GM23338 (cell line): Measurements from ENCODE around the gene ZNF366. TPM values are rescaled to one million over a fixed set of nuclear protein-coding genes. Genes with fewer than 3 reads are reported as not detected.

Source experiments
- ATAC-seq: fragments of 200-7000 bp; cut with Tn5 transposase; 3 replicates; pipeline ENCODE4 v1.9.1; 2020
- DNase-seq: peaks from one replicate; pipeline ENCODE4 v3.0.0-alpha.2; 2015; ENCODE audit warnings: low spot score
- H2AFZ ChIP-seq: fragments of 200-600 bp; sonication (generic); 2 replicates; pipeline ENCODE4 v1.8.0; 2016; ENCODE audit warnings: antibody characterized with exemption, mild to moderate bottlenecking, moderate library complexity
- H3F3A ChIP-seq: fragments of 200-600 bp; sonication (generic); replicated peaks from 2 replicates; pipeline ENCODE4 v1.8.0; 2017; ENCODE audit warnings: antibody characterized with exemption, mixed run types, low read depth
- H3K27ac ChIP-seq: fragments of 200-600 bp; sonication (generic); 2 replicates; pipeline ENCODE4 v1.6.1; 2016; ENCODE audit warnings: low read depth
- H3K27me3 ChIP-seq: fragments of 200-600 bp; sonication (generic); 2 replicates; pipeline ENCODE4 v1.8.0; 2016; ENCODE audit warnings: mild to moderate bottlenecking, mixed run types, moderate library complexity; ENCODE audit not compliant: insufficient read depth
- H3K36me3 ChIP-seq: fragments of 200-600 bp; sonication (generic); 2 replicates; pipeline ENCODE4 v1.8.0; 2016; ENCODE audit warnings: mild to moderate bottlenecking; ENCODE audit not compliant: insufficient read depth
- H3K4me1 ChIP-seq: fragments of 200-600 bp; sonication (generic); 2 replicates; pipeline ENCODE4 v1.8.0; 2016; ENCODE audit warnings: mild to moderate bottlenecking, moderate library complexity; ENCODE audit not compliant: insufficient read depth
- H3K4me2 ChIP-seq: fragments of 200-600 bp; sonication (generic); 2 replicates; pipeline ENCODE4 v1.7.1; 2017; ENCODE audit warnings: mixed run types
- H3K4me3 ChIP-seq: fragments of 200-600 bp; sonication (generic); 2 replicates; pipeline ENCODE4 v1.6.1; 2016; ENCODE audit warnings: mixed run types
- H3K79me2 ChIP-seq: fragments of 200-600 bp; sonication (generic); replicated peaks from 2 replicates; pipeline ENCODE4 v1.8.0; 2017; ENCODE audit warnings: mild to moderate bottlenecking; ENCODE audit not compliant: insufficient read depth
- H3K9me2 ChIP-seq: fragments of 200-600 bp; sonication (generic); 2 replicates; pipeline ENCODE4 v1.8.0; 2017; ENCODE audit not compliant: insufficient read depth
- H4K20me1 ChIP-seq: fragments of 200-600 bp; sonication (generic); replicated peaks from 2 replicates; pipeline ENCODE4 v1.8.0; 2017; ENCODE audit warnings: mild to moderate bottlenecking; ENCODE audit not compliant: insufficient read depth
- H3K27ac Mint-ChIP-seq: 2 replicates; pipeline ENCODE4 v1.8.0; 2020; ENCODE audit warnings: inconsistent platforms, mild to moderate bottlenecking, moderate library complexity, mixed read lengths
- H3K27me3 Mint-ChIP-seq: 3 replicates; pipeline ENCODE4 v1.8.0; 2022; ENCODE audit warnings: low read depth, mild to moderate bottlenecking, moderate library complexity, mixed read lengths, inconsistent platforms; ENCODE audit not compliant: insufficient read depth, poor library complexity
- H3K36me3 Mint-ChIP-seq: 3 replicates; pipeline ENCODE4 v1.8.0; 2021; ENCODE audit warnings: low read depth, mild to moderate bottlenecking, inconsistent platforms, moderate library complexity, mixed read lengths
- H3K4me1 Mint-ChIP-seq: 3 replicates; pipeline ENCODE4 v1.8.0; 2020; ENCODE audit warnings: mild to moderate bottlenecking, inconsistent platforms, mixed read lengths
- H3K4me3 Mint-ChIP-seq: 3 replicates; pipeline ENCODE4 v1.8.0; 2021; ENCODE audit warnings: moderate library complexity, mild to moderate bottlenecking, inconsistent platforms, mixed read lengths
- H3K9me3 Mint-ChIP-seq: 3 replicates; pipeline ENCODE4 v1.8.0; 2020; ENCODE audit warnings: moderate library complexity, mild to moderate bottlenecking, inconsistent platforms, mixed read lengths
- CREB1 ChIP-seq: fragments of 250-450 bp; sonication (Bioruptor Pico); IDR thresholded peaks from 2 replicates; pipeline ENCODE4 v1.5.0; 2020; ENCODE audit warnings: low read depth, mild to moderate bottlenecking, moderate library complexity
- EZH2 ChIP-seq: fragments of 200-600 bp; sonication (generic); IDR thresholded peaks from one replicate; pipeline ENCODE4 v1.8.0; 2017; ENCODE audit warnings: antibody characterized with exemption, mild to moderate bottlenecking, low read depth; ENCODE audit not compliant: unreplicated experiment
- EZH2phosphoT487 ChIP-seq: fragments of 200-600 bp; sonication (generic); IDR thresholded peaks from one replicate; pipeline ENCODE4 v1.8.1; 2018; ENCODE audit warnings: antibody characterized with exemption; ENCODE audit not compliant: unreplicated experiment
- JUNB ChIP-seq: IDR thresholded peaks from one replicate; pipeline ENCODE4 v1.6.1; 2016; ENCODE audit warnings: antibody characterized with exemption; ENCODE audit not compliant: unreplicated experiment
- ZNF331 ChIP-seq: fragments of 250-450 bp; sonication (Bioruptor Pico); IDR thresholded peaks from 2 replicates; pipeline ENCODE4 v1.5.0; 2020; ENCODE audit warnings: low read depth, mild to moderate bottlenecking, moderate library complexity
- polyA plus RNA-seq: library from polyadenylated mRNA; unstranded; fragments of >200 nt; fragmentation: Nextera tagmentation; extraction: Ambion mirVana; gene quantifications from 2 replicates; pipeline ENCODE4 v1.2.1, GENCODE V29; 2016
- total RNA-seq: library from RNA; depleted of rRNA; stranded (reverse); fragments of >200 nt; shearing (Covaris generic); gene quantifications from 2 replicates; pipeline ENCODE4 v1.2.3, GENCODE V29; 2014
- TF ChIP-seq, protein P1 (sequence below): IDR thresholded peaks from one replicate; pipeline ENCODE4 v1.6.1; 2018; ENCODE audit warnings: antibody characterized with exemption; ENCODE audit not compliant: unreplicated experiment
- TF ChIP-seq, protein P2 (sequence below), 2 experiments: fragments of 200-600 bp in 1 of 2; sonication (generic) in 1 of 2; conservative IDR thresholded peaks; 2 replicates each; pipeline versions ENCODE4 v1.5.1 to v1.6.1; 2016 to 2017; ENCODE audit warnings: antibody characterized with exemption in 2 of 2, low read depth in 2 of 2, mild to moderate bottlenecking in 2 of 2, moderate library complexity in 1 of 2

The ZNF366 gene
- total and polyA plus RNA-seq, 2 experiments from 2014 or later = not detected

DNA sequence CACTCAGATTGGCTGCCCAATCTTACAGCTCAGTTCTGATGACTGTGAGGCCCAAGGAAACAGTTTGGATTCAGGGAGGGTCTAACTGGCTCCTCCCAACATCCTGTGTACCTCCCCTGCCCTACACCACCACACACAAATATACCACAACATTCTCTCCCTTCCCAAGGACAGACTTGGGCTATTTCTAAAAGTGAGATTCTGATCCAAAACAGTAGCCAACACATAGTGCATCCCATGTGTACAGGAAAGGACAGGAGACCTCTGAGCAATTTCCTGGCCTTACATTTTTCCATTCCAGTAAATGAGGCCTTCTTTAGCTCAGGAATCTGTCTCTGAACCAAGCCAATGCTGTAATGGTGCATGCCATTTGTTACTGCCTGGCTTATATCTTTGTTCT, 20.8 kb downstream of the ZNF366 start (continued):
- TF ChIP-seq, protein P1, sequence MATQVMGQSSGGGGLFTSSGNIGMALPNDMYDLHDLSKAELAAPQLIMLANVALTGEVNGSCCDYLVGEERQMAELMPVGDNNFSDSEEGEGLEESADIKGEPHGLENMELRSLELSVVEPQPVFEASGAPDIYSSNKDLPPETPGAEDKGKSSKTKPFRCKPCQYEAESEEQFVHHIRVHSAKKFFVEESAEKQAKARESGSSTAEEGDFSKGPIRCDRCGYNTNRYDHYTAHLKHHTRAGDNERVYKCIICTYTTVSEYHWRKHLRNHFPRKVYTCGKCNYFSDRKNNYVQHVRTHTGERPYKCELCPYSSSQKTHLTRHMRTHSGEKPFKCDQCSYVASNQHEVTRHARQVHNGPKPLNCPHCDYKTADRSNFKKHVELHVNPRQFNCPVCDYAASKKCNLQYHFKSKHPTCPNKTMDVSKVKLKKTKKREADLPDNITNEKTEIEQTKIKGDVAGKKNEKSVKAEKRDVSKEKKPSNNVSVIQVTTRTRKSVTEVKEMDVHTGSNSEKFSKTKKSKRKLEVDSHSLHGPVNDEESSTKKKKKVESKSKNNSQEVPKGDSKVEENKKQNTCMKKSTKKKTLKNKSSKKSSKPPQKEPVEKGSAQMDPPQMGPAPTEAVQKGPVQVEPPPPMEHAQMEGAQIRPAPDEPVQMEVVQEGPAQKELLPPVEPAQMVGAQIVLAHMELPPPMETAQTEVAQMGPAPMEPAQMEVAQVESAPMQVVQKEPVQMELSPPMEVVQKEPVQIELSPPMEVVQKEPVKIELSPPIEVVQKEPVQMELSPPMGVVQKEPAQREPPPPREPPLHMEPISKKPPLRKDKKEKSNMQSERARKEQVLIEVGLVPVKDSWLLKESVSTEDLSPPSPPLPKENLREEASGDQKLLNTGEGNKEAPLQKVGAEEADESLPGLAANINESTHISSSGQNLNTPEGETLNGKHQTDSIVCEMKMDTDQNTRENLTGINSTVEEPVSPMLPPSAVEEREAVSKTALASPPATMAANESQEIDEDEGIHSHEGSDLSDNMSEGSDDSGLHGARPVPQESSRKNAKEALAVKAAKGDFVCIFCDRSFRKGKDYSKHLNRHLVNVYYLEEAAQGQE = no peak
- TF ChIP-seq EZH2phosphoT487 = no peak
- TF ChIP-seq, protein P2, sequence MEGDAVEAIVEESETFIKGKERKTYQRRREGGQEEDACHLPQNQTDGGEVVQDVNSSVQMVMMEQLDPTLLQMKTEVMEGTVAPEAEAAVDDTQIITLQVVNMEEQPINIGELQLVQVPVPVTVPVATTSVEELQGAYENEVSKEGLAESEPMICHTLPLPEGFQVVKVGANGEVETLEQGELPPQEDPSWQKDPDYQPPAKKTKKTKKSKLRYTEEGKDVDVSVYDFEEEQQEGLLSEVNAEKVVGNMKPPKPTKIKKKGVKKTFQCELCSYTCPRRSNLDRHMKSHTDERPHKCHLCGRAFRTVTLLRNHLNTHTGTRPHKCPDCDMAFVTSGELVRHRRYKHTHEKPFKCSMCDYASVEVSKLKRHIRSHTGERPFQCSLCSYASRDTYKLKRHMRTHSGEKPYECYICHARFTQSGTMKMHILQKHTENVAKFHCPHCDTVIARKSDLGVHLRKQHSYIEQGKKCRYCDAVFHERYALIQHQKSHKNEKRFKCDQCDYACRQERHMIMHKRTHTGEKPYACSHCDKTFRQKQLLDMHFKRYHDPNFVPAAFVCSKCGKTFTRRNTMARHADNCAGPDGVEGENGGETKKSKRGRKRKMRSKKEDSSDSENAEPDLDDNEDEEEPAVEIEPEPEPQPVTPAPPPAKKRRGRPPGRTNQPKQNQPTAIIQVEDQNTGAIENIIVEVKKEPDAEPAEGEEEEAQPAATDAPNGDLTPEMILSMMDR (conservative IDR thresholded peaks at IDR 0.05; ENCODE audit: low read depth in 2 of 2) = no peak

DNA sequence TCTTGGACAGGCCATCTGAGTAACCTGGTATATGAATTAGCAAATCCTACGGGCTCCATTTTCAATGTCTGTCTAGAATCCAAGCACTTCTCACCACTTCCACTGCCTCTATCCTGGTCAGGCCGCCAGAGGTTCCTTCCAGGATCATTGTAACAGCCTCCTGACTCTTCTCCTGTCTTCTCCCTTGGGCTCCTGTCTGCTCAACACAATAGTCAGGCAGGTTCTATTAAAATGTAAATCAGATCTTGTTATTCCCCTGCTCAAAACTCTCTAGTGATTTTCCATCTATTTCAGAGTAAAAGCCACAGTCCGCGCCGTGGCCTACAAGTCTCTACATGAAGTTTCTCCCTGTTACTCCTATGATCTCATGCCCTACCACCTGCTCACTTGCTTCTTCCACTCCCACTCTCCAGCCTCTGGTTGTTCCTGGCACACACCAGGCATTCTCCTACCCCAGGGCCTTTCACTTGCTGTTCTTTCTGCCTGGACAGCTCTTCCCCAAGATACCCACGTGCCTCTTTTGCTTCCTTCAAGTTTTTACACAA, 21.7 kb downstream of the ZNF366 start:
- Histone ChIP-seq H3K4me3 (no peak overlapping the region), H4K20me1 (no peaks in the 10 kb centered on the region), H3K27ac (no peak overlapping the region), H3F3A (no peaks in the 10 kb centered on the region), H3K79me2 (no peaks in the 10 kb centered on the region), H3K27me3 (no peaks in the 10 kb centered on the region), H2AFZ (peak overlapping the region; percentile 89), H3K36me3 (no peaks in the 10 kb centered on the region), H3K9me2 (0 out of 2 replicates have a peak, but pooled peaks cover 6% of the 10 kb centered on the region), H3K4me2 (peak overlapping the region; percentile 61), H3K4me1 (peaks cover 21% of the 10 kb centered on the region)
- H3K27me3 Mint-ChIP-seq = no peaks in the 10 kb centered on the region
- H3K4me3 Mint-ChIP-seq = no peak overlapping the region
- peaks cover 18% of the 10 kb centered on the region for H3K4me1 Mint-ChIP-seq
- H3K27ac Mint-ChIP-seq = peak overlapping the region; percentile 45; the same call in 1 of the 2 replicates
- no peaks in the 10 kb centered on the region for H3K9me3 Mint-ChIP-seq
- ATAC-seq (peak; percentile 85), DNase-seq (no peak)
- H3K36me3 Mint-ChIP-seq = no peaks in the 10 kb centered on the region
- TF ChIP-seq EZH2phosphoT487 (no peak), ZNF331 (no peak), JUNB (no peak), CREB1 (no peak), EZH2 (no peak)
- TF ChIP-seq, protein P1 = no peak
